IPS-20b (cell line): Measurements from ENCODE around the gene RASA3.

Experiments
- H3K27ac ChIP-seq: one replicate; pipeline ENCODE4 v1.5.1; 2013; ENCODE audit warnings: low read length
- H3K27me3 ChIP-seq: 2 replicates; pipeline ENCODE4 v1.6.1; 2013; ENCODE audit warnings: mild to moderate bottlenecking, low read length, inconsistent platforms; ENCODE audit not compliant: insufficient read depth
- H3K36me3 ChIP-seq: 2 replicates; pipeline ENCODE4 v1.6.1; 2013; ENCODE audit warnings: low read depth, mild to moderate bottlenecking, inconsistent platforms, low read length, moderate library complexity; ENCODE audit not compliant: insufficient read depth
- H3K4me1 ChIP-seq: 2 replicates; pipeline ENCODE4 v1.6.1; 2013; ENCODE audit warnings: mild to moderate bottlenecking, control low read depth, inconsistent platforms, low read length, moderate library complexity; ENCODE audit not compliant: insufficient read depth
- H3K4me3 ChIP-seq: 2 replicates; pipeline ENCODE4 v1.5.1; 2013; ENCODE audit warnings: mild to moderate bottlenecking, low read length, inconsistent platforms
- H3K9ac ChIP-seq: 2 replicates; pipeline ENCODE4 v1.6.1; 2013; ENCODE audit warnings: low read depth, mild to moderate bottlenecking, inconsistent platforms, low read length, moderate library complexity
- H3K9me3 ChIP-seq: 2 replicates; pipeline ENCODE4 v1.6.1; 2013; ENCODE audit warnings: mild to moderate bottlenecking, low read depth, low read length, inconsistent platforms; ENCODE audit not compliant: insufficient read depth

The RASA3 gene

DNA sequence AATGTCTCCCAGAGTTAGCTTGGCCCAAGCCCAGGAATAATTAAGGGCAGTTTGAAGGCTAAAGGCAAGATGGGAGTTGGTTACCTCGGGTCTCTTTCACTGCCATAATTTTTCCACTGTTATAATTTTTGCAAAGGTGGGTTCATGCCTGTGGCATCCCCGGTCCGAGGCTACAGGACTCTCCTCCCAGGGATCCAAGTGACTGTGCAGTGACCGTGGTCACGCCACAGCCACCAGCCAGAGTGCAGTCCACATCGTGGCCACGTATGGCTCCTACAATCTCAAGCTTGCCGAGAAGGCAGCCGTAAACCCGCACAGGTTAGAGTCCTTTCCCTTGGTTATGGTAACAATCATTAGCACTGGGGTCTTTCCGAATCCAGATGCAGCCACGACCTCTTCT, 195.3 kb downstream of the RASA3 start:
- H3K9ac ChIP-seq = no peak overlapping the region
- H3K4me1 ChIP-seq = peaks cover 5% of the 10 kb centered on the region; the same call in 1 of the 2 replicates
- H3K36me3 ChIP-seq = no peaks in the 10 kb centered on the region
- no peaks in the 10 kb centered on the region for H3K9me3 ChIP-seq
- no peak overlapping the region for H3K27ac ChIP-seq
- H3K27me3 ChIP-seq = no peaks in the 10 kb centered on the region
- H3K4me3 ChIP-seq = no peak overlapping the region

DNA sequence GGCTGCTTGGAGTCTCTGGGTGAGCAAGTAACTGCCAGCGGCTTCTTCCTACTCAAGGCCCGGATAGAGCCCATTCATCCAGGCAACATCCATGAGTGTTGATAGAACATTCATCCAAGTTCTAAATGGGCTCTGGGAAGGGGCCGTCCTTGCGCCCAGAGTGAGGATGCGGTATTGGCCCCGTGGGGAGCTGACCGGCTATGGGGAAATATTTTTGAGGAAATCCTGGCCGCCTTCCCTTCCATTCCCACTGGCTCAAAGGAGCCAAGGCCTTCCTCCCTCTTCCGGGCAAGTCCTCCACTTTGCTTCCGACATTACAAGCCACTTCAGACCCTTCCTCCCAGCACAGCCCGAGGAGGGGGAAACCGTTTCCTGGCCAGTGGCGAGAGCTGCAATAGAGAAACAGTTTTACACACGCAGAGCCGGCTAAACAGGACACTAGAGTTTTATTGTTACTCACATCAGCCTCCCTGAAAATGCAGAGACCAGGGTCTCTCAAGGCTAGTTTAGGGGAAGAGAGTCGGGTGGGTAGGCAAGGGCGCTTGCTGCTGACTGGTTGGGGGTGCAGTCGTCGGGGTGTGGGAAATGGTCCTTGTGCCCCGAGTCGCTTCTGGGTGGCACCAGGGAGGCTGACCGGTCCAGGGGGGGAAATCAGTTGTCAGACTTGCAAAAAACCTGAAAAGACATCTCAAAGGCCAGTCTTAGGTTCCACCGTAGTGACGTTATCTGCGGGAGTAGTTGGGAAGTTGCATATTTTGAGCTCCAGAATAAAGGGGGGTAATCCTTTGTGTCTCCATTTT, 196.1 kb downstream of the RASA3 start:
- Histone ChIP-seq H3K36me3 (no peaks in the 10 kb centered on the region), H3K9ac (no peak overlapping the region), H3K4me3 (no peak overlapping the region), H3K27ac (no peak overlapping the region), H3K9me3 (no peaks in the 10 kb centered on the region), H3K27me3 (no peaks in the 10 kb centered on the region), H3K4me1 (peaks cover 5% of the 10 kb centered on the region; the same call in 1 of the 2 replicates)

DNA sequence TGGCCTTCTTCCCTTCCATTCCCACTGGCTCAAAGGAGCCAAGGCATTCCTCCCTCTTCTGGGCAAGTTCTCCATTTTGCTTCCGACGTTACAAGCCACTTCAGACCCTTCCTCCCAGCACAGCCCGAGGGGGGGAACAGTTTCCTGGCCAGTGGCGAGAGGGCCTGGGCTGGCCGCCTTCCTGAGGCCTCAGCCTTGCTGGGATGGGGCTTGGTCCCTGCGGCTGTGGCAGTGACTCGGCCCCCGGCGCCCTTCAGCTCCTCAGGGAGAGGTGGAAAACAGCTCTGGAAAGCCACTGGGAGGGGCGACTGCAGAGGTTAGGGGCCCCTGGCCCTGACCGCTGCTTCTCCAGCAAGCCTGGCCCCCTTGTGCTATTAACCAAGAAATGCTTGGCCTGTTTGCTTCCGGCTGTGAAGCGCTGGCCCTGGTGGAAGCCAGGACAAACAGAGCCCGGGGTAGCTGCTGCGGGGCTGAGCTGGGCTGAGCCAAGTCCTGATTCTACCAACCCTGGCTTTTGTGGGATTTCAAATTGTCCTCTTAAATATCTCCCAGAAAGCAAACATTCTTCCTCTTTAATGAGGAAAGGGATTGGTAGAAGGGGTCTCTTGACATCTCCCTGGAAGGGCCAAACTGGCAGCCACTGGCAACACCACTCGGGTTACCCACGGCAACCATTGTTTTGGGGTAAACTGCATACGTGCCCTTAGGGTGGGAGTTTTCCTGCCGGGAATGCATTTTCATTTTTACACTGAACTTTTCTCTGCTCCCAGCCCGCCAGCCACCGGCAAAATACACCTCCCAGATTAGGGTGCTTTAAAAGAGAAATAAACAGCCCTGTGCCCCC, 197.2 kb downstream of the RASA3 start:
- Histone ChIP-seq H3K9me3 (no peaks in the 10 kb centered on the region), H3K9ac (no peak overlapping the region), H3K4me3 (no peak overlapping the region), H3K27me3 (no peaks in the 10 kb centered on the region), H3K36me3 (no peaks in the 10 kb centered on the region), H3K27ac (no peak overlapping the region), H3K4me1 (peaks cover 5% of the 10 kb centered on the region; the same call in 1 of the 2 replicates)

DNA sequence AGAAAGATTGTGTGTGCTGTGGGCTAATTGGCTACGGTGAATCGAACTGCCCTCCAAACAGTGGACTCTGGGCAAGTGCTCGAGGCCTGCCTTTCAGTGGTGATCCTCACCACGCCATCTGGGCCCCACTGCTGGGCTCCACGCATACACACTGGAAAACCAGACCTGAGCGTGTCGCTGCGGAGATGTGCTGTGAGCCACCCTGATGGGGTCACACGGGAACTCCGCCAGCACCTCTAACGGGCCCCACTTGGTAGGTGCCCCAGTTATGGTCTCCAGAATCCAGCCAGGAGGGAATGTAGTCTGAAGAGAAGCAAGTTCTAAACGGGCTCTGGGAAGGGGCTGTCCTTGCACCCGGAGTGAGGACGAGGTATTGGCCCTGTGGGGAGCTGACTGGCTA, 197.8 kb downstream of the RASA3 start:
- peaks cover 5% of the 10 kb centered on the region; the same call in 1 of the 2 replicates for H3K4me1 ChIP-seq
- no peak overlapping the region for H3K27ac ChIP-seq
- H3K9ac ChIP-seq = no peak overlapping the region
- no peak overlapping the region for H3K4me3 ChIP-seq
- no peaks in the 10 kb centered on the region for H3K36me3 ChIP-seq
- H3K9me3 ChIP-seq = no peaks in the 10 kb centered on the region
- no peaks in the 10 kb centered on the region for H3K27me3 ChIP-seq

DNA sequence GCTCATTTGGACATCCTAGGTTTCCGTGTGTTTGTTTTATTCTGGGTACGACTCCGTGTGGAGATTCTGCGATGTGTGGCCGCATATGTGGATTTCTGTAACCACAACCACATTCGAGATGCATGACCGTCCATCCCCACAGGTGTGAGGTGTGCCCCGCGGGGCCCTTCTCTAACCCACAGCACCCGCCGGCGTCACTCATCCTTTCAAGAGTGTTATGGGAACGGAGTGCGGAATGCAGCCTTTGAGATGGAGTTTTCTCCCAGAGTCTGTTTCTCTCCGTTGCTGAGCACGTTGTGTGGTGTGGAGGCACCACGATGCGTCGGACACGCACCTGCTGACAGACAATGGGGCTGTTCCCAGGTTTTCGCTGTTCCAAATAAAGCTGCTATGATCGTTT, 198.5 kb downstream of the RASA3 start:
- Histone ChIP-seq H3K27ac (no peak overlapping the region), H3K27me3 (no peaks in the 10 kb centered on the region), H3K9ac (no peak overlapping the region), H3K4me1 (peaks cover 5% of the 10 kb centered on the region; the same call in 1 of the 2 replicates), H3K4me3 (no peak overlapping the region), H3K9me3 (no peaks in the 10 kb centered on the region), H3K36me3 (no peaks in the 10 kb centered on the region)

DNA sequence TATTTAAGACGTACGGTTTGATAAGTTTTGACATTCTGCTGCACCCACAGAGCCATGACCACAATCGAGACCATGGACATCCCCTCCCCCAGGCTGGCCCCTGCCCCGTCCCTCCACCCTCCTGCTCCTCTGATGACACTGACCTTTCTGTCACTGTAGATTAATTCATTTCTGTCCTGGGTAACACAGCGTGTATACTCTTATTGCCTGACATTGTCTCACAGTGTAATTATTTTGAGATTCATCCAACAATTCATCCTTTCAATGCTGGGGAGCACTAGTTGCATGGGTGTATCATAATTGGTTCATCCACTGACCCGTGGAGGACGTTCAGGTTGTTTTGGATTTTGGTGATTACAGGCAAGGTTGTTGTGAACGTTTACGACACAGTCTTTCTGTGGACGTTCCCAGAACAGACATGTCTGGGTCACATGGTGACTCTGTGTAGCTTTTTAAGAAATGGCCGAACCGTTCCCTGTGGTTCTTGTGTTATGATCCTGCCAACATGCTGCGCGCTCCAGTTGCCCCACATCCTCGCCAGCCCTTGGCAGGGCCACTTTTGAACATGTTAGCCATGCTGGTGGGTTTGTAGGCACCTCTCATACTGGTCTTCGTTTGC, 200.5 kb downstream of the RASA3 start:
- Histone ChIP-seq H3K9me3 (no peaks in the 10 kb centered on the region), H3K27ac (no peak overlapping the region), H3K4me3 (no peak overlapping the region), H3K9ac (no peak overlapping the region), H3K27me3 (no peaks in the 10 kb centered on the region), H3K4me1 (peaks cover 5% of the 10 kb centered on the region; the same call in 1 of the 2 replicates), H3K36me3 (no peaks in the 10 kb centered on the region)

DNA sequence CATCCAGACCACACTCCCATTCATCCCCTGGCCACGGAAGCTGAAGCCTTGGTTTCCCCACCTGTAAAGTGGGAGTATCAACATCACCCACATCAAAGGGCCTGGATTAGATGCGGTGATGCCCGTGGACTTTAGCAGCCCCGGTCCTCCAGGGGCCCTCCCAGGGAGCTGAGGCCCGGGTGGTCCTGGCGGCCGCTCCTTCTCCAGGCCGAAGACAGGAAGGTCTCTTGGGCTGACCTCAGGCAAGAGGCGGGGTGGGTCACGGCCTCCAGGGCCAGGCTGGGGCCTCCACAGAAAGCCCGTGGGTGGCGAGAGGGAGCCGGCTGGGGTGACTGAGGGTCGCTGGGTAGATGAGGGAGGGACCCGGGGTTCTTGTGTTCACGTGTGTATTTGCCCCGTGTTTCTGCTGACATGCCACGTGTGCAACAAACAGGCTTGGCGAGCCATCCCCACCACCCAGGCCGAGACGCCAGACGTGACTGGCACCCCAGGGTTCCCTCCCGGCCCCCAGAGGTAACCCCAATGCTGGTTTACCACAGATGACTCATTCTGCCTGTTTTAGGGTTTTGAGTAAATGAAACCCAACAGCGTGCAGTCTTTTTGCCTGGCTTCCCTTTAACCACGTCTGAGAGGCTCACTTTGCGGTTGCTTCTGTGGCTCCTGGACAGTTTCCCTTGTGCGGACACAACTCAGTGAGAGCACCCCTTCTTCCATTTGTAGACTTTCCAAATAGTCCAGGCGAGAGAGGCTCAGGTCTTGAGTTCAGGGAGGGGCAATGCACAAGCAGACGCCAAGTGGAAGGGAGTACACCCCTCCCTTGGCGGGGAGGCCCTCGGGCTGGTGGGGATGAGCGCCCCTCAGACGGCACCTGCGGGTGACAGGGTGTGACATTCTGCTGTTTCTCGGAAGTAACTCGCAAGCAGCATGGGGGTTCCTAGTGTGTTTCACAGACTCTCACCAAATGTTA, 201.5 kb downstream of the RASA3 start:
- Histone ChIP-seq H3K9ac (no peak overlapping the region), H3K27me3 (no peaks in the 10 kb centered on the region), H3K27ac (no peak overlapping the region), H3K9me3 (no peaks in the 10 kb centered on the region; the same call in 1 of the 2 replicates), H3K36me3 (no peaks in the 10 kb centered on the region), H3K4me3 (no peak overlapping the region), H3K4me1 (peaks cover 5% of the 10 kb centered on the region; the same call in 1 of the 2 replicates)

DNA sequence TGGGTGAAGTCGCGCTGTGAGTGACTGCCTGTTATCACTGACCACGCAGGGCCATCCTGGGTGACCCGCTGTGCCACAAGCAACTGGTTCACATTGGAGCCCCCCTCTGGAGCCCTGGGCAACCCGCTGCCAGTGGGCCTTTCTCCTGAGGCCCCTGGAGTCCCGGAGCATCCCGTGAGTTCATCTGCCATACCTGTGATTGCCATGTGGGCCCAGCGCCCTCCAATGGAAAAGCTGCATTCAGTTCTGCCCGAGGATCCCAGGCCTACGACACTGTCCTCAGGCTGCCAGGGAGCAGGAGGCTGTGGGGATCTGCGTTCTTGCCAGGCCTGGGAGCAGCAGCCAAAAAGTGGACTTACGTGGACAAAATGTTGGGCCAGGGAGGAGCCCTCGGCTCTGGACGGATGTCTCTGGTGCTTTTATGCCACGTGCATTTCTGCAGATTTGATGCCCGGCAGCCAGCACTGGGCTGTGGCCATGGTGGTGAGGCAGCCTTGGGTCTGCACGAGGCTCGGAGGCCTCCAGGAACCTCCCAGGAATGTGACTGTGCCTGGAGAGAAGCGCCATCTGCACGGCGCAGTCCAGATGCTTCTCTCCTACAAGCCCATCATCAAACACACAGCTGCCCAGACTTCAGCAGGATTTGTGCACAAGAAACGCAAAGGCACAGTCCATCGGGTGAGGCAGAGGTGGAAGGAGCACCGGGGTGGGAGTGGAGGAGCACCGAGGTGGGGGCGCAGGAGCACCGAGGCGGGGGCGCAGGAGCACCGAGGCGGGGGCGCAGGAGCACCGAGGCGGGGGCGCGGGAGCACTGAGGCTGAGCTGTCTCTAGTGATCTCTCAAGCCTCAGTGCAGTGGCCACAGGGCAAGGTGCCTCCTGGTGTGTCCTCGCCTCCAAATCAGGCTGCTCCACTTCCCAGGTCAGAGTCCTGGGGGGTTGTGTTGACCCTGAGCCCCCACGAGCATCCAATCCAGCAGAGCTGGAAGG, 202.5 kb downstream of the RASA3 start:
- no peaks in the 10 kb centered on the region; the same call in 1 of the 2 replicates for H3K4me1 ChIP-seq
- no peaks in the 10 kb centered on the region; the same call in 1 of the 2 replicates for H3K9me3 ChIP-seq
- H3K27ac ChIP-seq = no peak overlapping the region
- H3K9ac ChIP-seq = no peak overlapping the region
- no peaks in the 10 kb centered on the region for H3K27me3 ChIP-seq
- H3K4me3 ChIP-seq = no peak overlapping the region
- no peaks in the 10 kb centered on the region for H3K36me3 ChIP-seq

DNA sequence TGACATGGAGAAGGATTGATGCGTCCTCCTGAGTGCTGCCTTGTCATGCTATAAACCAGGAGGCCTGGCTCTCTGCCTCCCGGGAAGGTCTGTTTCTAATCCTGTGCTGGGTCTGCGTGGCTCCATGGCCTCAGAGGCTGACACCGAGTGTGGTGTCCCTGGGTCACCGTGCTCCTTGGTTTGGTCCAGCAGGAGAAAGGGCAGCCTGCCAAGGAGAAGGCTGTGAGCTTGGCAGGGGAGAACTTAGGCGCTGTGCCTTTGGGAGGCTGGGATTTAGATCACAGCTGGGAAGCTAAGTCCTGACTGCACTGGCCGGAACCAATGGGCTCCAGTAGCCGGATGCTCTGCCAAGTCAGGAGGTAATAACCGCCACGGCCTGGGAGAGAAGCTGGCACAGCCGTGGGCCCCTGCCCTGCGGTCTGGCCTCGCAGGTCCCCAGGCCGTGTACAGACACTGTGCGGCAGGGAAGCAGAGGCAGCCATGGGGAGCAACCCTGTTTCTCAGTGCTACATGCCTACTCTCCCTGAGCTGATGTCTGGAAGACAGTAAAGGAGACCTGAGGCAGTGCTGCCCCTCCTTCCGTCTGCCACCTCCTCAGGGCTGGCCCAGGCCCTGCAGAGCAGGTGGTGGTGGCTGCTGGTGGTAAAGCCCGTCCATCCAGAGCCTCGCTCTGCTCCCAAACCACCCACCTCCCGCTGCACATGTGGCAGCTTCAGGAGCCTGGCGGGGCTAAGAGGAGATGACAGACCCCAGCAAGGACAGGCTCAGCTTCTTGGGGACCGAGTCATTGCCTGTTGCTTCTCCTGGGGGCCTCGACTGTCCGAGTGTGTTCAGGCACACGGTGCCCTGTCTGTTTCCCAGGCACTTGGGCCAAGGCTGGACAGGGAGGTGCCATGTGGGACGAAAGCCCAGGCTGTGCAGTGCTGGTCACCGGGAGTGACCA, 203.5 kb downstream of the RASA3 start:
- Histone ChIP-seq H3K36me3 (no peaks in the 10 kb centered on the region), H3K27ac (no peak overlapping the region), H3K27me3 (no peaks in the 10 kb centered on the region), H3K4me1 (no peaks in the 10 kb centered on the region), H3K9me3 (no peaks in the 10 kb centered on the region; the same call in 1 of the 2 replicates), H3K4me3 (no peak overlapping the region), H3K9ac (no peak overlapping the region)
